Ovary (tissue), 9 donors: Measurements from ENCODE around the gene ADD1. TPM values are rescaled to one million over a fixed set of nuclear protein-coding genes. Genes with fewer than 3 reads are reported as not detected.

Experiments used
- DNase-seq, 5 donors: peaks; one replicate each; pipeline ENCODE4 v3.0.0-alpha.2; 2019 to 2020
- H3K27ac ChIP-seq, 2 donors: fragments of 200-600 bp; one replicate each; pipeline versions ENCODE4 v1.5.1 to v1.8.0; 2019 to 2022
- H3K27me3 ChIP-seq: fragments of 200-600 bp; one replicate; pipeline ENCODE4 v1.8.0; 2022
- H3K36me3 ChIP-seq: fragments of 200-600 bp; sonication (generic); one replicate; pipeline ENCODE4 v1.5.1; 2019
- H3K4me1 ChIP-seq: one replicate; pipeline ENCODE4 v1.8.1; 2013; ENCODE audit warnings: mild to moderate bottlenecking, moderate library complexity; ENCODE audit not compliant: insufficient read depth
- H3K4me3 ChIP-seq: fragments of 200-600 bp; sonication (generic); one replicate; pipeline ENCODE4 v1.5.1; 2017
- H3K9me3 ChIP-seq, 2 donors: fragments of 200-600 bp in 1 of 2; sonication (generic) in 1 of 2; one replicate each; pipeline versions ENCODE4 v1.5.1 to v1.8.1; 2013 to 2019; ENCODE audit warnings: mild to moderate bottlenecking in 1 of 2, moderate library complexity in 1 of 2
- EP300 ChIP-seq: sonication (generic); formaldehyde crosslinking; IDR thresholded peaks from one replicate; pipeline ENCODE4 v1.6.1; 2017; ENCODE audit warnings: antibody characterized with exemption
- POLR2A ChIP-seq: fragments of 450-650 bp; IDR thresholded peaks from one replicate; pipeline ENCODE4 v1.6.1; 2017; ENCODE audit warnings: antibody characterized with exemption, mild to moderate bottlenecking, moderate library complexity
- WGBS, 3 donors: extraction: QIAGEN DNeasy Blood & Tissue Kit in 1 of 3; methylation state at CpG; one replicate each; pipeline versions ENCODE4 v1.1.5 to v1.1.7; 2013 to 2017; 5-methylcytosine and 5-hydroxymethylcytosine counted together
- intact Hi-C, 4 donors: fragments of 100-400 bp; cut with DNase I; formaldehyde crosslinking; loops; one replicate each; pipeline versions ENCODE4 v1.11.0 to v1.15.1; 2022 to 2023
- polyA plus RNA-seq, 2 donors: library from polyadenylated mRNA; stranded (reverse); fragments of 200-250 nt in 1 of 2; fragments of 350-450 nt in 1 of 2; fragmentation: Illumina TruSeq in 1 of 2; extraction: RNeasy Lipid Tissue Mini Kit (QIAGEN cat#74804) in 1 of 2; gene quantifications; one replicate each; pipeline ENCODE4 v1.2.3, GENCODE V29; 2013 to 2014
- total RNA-seq, 7 donors: library from RNA; depleted of rRNA in 2 of 7; stranded (reverse); fragments of >200 nt in 2 of 7; fragmentation: NEBNext Ultra II Directional in 3 of 7; extraction: Animal tissue kit (Norgen Biotek cat#: 25700) in 3 of 7; gene quantifications; one replicate each; pipeline versions ENCODE4 v1.1.0 to v1.2.4, GENCODE V29; 2016 to 2023
- TF ChIP-seq, protein P1 (sequence below), 3 donors: fragments of 450-650 bp in 2 of 3; fragments of 200-600 bp in 1 of 3; IDR thresholded peaks; one replicate each; pipeline versions ENCODE4 v1.5.1 to v1.8.0; 2016 to 2022; ENCODE audit warnings: antibody characterized with exemption in 3 of 3, mild to moderate bottlenecking in 1 of 3
- donor health status: DM: no; HTN: no; CAD: no; lungs with moderate emphysema.
- donor health status: DM: no; HTN: no; CAD: no.
- donor health status: Bipolar disorder and iron deficiency.
- donor health status: DM: yes; HTN: yes; CAD: no.
- donor health status: DM: no; HTN: no; CAD: no.
- donor health status: DM: yes; HTN: yes; CAD: no.

Gene ADD1
- total and polyA plus RNA-seq, 9 donors, result 166 to 447 (median 365) TPM

DNA sequence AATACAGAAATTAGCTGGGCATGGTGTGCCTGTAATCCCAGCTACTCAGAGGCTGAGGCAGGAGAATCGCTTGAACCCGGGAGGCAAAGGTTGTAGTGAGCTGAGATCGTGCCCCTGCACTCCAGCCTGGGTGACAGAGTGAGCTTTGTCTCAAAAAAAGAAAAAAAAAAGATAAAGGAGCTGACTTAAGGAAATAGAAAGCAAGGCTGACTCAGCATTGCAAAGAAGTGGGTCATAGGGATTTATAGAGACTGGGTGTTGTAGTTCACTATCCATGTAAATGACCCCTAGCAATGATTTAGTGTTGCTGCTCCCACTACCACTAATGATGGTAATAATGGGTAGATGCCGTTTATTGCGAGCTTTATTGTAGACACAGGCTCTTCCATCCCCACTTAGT, 47.6 kb downstream of the ADD1 start:
- H3K36me3 ChIP-seq, result peaks cover 3% of the 10 kb centered on the region
- no peaks in the 10 kb centered on the region for H3K27me3 ChIP-seq
- no peak overlapping the region for H3K4me3 ChIP-seq
- H3K27ac ChIP-seq, result no peak overlapping the region
- intact Hi-C loops, result no loop called here
- 64 to 69% (median 69%) methylated on average over 5 of the region's 5 CpGs for WGBS, 3 donors
- H3K4me1 ChIP-seq, result peaks cover 2% of the 10 kb centered on the region
- H3K9me3 ChIP-seq, result no peaks in the 10 kb centered on the region
- no peak for DNase-seq
- TF ChIP-seq EP300 (no peak), POLR2A (no peak)
- TF ChIP-seq, protein P1, sequence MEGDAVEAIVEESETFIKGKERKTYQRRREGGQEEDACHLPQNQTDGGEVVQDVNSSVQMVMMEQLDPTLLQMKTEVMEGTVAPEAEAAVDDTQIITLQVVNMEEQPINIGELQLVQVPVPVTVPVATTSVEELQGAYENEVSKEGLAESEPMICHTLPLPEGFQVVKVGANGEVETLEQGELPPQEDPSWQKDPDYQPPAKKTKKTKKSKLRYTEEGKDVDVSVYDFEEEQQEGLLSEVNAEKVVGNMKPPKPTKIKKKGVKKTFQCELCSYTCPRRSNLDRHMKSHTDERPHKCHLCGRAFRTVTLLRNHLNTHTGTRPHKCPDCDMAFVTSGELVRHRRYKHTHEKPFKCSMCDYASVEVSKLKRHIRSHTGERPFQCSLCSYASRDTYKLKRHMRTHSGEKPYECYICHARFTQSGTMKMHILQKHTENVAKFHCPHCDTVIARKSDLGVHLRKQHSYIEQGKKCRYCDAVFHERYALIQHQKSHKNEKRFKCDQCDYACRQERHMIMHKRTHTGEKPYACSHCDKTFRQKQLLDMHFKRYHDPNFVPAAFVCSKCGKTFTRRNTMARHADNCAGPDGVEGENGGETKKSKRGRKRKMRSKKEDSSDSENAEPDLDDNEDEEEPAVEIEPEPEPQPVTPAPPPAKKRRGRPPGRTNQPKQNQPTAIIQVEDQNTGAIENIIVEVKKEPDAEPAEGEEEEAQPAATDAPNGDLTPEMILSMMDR (IDR thresholded peaks at IDR 0.05), result no peak

DNA sequence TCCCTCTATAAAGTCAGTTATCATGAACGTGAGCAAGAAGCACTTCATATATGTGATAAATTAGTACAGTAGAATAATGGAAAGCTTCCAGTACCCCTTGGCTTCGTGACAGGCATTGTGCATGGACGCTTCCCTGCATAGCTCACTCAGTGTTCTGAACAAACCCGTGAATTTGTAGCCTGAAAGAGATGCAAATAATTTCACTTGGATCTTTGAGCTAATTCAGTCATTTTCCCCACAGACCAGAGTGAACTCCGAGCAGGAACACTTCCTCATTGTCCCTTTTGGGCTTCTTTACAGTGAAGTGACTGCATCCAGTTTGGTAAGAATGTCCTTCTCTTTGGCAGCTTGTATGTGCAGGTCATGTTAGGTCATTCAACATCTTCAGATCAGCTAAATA, 50.1 kb downstream of the ADD1 start:
- Histone ChIP-seq H3K4me3 (no peak overlapping the region), H3K27ac (no peak overlapping the region), H3K9me3 (no peaks in the 10 kb centered on the region), H3K27me3 (no peaks in the 10 kb centered on the region), H3K36me3 (peaks cover 3% of the 10 kb centered on the region), H3K4me1 (peaks cover 2% of the 10 kb centered on the region)
- no peak for DNase-seq
- intact Hi-C loops, result no loop called here
- WGBS, 3 donors, result 39 to 48% (median 40%) methylated on average over 5 of the region's 5 CpGs
- TF ChIP-seq, protein P1 (IDR thresholded peaks at IDR 0.05), result no peak

DNA sequence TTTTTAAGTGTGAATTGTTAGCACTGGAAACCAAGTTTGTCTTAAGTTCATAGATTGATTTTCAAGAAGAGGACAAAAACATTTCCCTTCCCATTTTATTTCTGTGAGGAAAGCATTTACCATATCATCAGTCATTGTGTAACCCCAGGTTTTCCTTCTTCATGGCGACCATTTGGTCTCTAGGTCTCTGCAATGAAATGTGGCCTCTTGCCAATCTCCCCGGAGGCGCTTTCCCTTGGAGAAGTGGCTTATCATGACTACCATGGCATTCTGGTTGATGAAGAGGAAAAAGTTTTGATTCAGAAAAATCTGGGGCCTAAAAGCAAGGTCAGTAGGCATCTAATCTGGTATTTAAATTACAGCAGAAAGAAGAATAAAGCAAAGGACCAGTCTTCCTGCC, 54.4 kb downstream of the ADD1 start:
- 69 to 77% (median 73%) methylated on average over 3 of the region's 3 CpGs for WGBS, 3 donors
- intact Hi-C loops, result no loop called here
- Histone ChIP-seq H3K9me3 (no peaks in the 10 kb centered on the region), H3K4me1 (no peaks in the 10 kb centered on the region), H3K27me3 (no peaks in the 10 kb centered on the region), H3K4me3 (no peak overlapping the region), H3K36me3 (peaks cover 3% of the 10 kb centered on the region), H3K27ac (no peak overlapping the region)
- TF ChIP-seq EP300 (no peak), POLR2A (no peak)
- TF ChIP-seq, protein P1 (IDR thresholded peaks at IDR 0.05), result no peak
- no peak for DNase-seq

DNA sequence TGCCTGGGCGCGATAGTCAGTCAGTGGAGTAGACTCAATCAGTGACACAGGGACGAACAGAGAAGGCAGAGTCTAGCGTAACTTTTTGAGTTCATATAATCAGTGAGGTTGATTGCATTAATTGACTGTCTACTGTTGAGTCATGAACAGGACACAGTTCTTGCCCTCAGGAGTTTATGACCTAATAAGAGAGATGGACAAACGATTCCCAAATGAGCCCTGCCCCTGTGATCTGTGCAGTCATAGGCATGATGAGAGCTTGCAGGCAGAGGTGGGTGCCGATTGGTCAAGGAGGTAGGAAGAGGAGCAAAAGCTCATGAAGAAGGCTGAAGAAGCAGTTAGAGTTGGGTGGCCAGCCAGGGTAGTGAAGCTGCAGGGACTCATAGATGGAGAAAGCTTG, 57.1 kb downstream of the ADD1 start:
- Histone ChIP-seq H3K36me3 (peaks cover 3% of the 10 kb centered on the region), H3K9me3 (no peaks in the 10 kb centered on the region), H3K4me1 (no peaks in the 10 kb centered on the region), H3K4me3 (no peak overlapping the region), H3K27ac (no peak overlapping the region), H3K27me3 (no peaks in the 10 kb centered on the region)
- intact Hi-C loops, result no loop called here
- WGBS, 3 donors, result 90 to 94% (median 90%) methylated on average over 6 of the region's 6 CpGs
- no peak for TF ChIP-seq EP300
- TF ChIP-seq, protein P1 (IDR thresholded peaks at IDR 0.05), result no peak
- DNase-seq, result no peak

DNA sequence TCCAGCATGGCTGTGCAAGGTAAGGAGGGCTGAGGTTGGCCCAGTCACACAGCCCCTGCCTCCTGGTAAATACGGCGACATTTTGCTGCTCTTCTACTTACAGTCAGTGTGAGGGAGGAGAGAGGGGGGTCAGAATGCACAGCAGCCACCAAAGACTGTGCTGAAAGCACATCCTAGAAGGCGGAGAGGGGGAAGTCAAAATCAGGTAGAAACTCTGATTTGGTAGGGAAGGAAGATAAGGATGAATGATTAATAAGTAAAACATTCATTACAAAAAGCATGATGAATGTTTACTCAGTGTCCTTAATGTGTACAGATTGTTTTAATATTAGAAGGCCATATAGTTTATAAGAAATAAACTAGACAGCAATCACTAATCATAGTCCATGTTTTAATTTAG, 57.5 kb downstream of the ADD1 start:
- no peak overlapping the region for H3K4me3 ChIP-seq
- TF ChIP-seq EP300 (no peak), POLR2A (no peak)
- TF ChIP-seq, protein P1 (IDR thresholded peaks at IDR 0.05), result no peak
- DNase-seq, result no peak
- H3K4me1 ChIP-seq, result no peaks in the 10 kb centered on the region
- no peaks in the 10 kb centered on the region for H3K27me3 ChIP-seq
- intact Hi-C loops, result no loop called here
- 89 to 95% (median 92%) methylated on average over 3 of the region's 3 CpGs for WGBS, 3 donors
- no peak overlapping the region for H3K27ac ChIP-seq
- H3K36me3 ChIP-seq, result no peaks in the 10 kb centered on the region
- no peaks in the 10 kb centered on the region for H3K9me3 ChIP-seq
